Putamen (tissue), 1 donor: ENCODE results near the gene CALML5.

Experiments
- DNase-seq: peaks from one replicate; pipeline ENCODE4 v3.0.0-alpha.2; 2016; ENCODE audit warnings: low spot score

CALML5 gene, protein sequence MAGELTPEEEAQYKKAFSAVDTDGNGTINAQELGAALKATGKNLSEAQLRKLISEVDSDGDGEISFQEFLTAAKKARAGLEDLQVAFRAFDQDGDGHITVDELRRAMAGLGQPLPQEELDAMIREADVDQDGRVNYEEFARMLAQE

DNA sequence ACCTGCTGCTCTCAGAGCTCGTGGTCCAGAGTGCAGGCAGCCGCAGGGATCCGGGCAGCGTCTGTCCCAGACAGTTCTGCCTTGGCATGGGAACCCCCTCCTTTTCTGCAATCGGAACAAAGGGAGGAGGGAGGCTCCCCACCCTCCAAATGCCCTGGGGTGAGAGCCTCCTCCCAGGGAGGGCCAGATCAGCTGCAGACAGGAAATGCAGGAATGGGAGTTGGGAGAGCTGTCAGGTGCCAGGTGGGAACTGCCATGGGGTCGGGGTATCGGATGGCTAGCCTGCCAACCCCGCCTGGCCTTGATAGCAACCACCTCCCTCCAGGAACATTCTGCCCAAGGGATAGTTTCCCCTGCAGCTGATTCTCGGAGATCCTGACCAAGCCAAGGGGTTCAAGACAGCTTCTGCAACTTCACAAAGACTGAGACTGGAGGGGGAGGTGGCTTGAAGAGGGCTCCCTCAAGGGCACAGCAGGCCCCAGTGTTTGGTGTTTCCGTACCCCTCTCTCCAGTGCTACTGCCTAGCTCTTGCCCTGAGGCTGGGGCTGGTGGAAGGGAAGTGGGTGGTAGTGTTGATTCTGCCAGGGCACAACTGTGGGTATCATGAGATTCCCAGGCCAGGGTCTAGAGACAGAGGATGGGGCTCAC, at the start of gene CALML5:
Gene CALML5 (minus strand): TSS at position 78 of the 648 bp plus-strand sequence. CDS start 132 bp downstream, outside the sequence.
- DNase-seq: no peak

DNA sequence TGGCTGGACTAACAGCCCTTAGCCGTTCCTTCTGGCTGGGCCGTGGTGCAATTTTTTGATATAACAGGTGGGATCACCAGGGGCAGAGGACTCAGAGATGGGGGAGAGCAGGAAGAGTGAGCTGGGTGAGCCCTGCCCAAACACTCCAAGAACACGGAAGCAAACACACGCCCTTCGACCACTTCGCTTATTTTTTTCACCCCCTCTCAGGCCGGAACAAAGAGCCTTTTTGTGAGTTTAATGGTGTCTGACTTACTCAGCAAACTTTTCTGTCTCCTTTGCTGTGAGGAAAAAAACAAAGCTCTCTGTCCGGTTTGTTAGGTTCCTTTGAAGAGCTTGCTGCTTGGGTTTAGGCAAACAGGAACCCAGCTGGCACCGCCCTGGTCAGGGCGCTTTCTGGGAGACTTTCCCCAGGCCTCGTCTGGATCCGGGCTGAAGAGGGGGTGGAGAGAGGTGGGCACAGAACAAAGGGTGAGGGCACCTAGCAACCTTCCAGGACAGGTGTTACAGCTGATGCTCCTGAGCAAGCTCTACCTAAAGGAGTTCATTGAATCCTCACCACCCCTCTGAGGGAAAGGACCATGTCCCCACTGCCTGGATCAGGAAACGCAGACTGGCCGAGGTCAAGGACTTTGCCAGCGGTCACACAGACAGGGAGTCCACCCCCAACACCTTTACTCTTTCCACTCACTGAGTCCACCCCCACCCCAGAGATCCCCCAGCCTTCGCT, 48.7 kb upstream of the CALML5 start:
- no peak for DNase-seq

DNA sequence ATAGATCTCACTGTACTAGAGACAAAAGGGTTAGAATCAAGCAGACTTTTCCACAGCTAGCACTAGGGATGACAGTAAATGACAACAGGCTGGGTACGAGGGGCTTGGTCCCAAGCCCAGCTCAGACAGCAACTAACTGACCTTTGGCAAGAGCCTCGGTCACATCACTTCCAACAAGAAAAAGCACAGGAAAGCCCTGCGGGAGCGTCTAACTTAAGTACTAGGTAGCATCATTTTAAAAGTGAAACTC, 48.2 kb upstream of the CALML5 start:
- no peak for DNase-seq

DNA sequence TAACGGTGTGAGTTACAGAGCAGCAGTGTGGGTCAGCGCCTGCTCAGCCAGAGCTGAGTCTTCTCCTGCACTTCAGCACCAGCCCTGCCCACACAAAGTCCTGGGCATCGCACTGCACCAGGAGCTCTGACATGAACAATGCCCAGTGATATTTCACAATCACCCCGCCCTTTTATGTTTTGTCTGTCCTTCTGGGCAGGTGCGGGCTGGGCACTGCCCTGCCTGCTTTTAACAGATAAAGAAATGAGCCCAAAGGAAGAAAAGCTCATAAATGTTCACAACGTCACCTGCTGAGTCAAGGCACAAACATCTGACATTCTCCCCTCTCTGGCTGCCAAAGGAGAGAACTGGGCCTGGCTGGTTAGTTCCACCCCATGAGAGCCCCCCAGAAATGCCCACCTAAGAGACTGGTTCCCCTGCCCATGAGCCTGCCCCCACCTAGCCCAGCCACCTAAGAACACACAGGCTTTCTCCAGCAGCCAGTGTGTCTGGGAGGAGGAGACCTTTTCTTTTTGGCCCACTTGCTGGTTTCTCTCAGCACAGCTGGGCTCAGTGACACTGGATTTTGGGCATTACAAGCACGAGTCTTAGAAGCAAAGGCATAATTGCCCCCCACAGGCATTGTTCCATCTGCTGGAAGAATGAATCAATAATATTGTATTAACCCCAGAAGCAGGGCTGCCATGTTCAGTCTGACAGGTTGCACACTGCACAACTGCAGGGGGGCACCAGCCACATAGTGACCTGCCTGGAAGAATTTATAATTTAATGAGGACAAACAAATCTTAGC, 47.7 kb upstream of the CALML5 start:
- DNase-seq: no peak

DNA sequence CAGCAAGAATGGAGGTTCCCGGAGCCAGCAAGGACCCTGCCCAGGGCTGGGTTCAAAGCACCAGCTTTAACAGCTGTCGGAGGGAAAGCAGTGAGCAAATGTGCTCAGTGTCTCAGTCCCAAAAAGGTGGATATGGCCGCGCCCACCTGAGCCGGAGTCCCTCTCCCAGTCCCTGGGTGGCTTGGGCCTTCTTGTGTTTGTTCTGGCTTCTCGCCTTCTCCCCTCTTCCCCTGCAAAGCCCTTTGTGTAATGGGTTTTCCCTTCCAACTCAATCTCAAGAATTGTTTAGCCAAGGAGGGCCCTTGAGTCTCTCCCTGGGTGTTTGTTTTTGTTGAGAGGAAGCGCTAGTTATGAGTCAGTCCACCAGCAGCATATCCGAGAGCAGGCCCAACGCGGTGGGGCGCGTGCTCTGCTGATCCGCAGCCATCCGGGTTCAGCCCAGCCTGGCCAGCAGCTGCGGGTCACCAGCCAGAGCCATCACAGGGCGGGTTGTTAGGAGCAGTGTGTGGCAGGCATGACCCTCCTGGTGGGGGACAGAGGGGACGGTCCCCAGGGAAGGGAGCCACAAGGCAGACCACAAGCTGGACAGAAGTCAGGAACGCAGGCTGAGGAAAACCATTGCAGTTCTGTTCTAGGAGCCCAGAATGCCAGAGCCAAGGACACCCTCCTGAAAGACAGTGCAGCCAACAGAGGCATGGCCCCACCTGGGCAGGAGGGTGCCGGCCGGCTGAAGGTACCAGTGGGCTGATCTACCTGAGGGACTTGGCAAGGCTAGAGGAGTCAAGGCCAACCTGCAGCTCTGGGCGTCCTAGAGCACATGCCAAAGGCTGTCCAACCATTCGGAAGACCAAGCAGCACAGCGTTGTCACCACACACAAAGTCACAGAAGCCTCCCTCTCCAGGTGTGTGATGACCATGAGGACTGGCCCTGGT, 46.7 kb upstream of the CALML5 start:
- DNase-seq: peak; percentile 11

DNA sequence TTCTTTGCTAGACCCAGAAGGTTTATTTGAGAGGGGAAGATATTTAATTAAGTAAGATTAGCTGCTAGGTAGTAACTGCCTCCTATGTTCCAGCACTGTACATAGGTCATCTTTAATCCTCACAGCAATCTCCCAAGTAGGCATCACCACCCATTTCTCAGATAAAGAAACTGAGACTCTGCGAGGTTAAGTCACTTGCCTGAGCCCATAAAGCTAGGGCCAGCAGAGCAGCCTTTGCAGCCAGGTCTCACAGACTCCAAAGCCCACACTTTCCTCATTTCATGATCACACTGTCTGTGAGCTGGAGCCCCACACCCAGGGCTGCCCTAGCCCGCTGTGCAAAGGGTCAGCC, 46.0 kb upstream of the CALML5 start:
- DNase-seq: no peak

DNA sequence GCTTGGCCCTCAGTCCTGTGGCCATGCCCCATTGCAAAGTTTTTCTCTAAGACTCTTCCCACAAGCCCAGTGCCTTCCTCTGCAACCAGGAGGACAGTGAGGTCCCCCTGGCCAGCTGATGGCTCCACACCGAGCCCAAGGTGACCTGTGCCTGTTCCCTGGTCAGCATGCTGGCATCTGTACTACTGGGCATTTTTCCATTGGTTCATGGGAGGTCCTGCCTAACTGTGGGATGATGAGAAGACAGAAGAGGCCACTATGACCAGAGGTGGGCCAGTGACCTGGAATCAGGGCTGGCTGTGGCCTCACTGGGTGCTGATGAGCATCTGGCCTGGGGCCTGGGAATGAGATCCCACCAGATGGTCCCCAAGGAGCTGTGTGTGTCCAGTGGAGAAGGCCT, 45.6 kb upstream of the CALML5 start:
- DNase-seq: no peak

DNA sequence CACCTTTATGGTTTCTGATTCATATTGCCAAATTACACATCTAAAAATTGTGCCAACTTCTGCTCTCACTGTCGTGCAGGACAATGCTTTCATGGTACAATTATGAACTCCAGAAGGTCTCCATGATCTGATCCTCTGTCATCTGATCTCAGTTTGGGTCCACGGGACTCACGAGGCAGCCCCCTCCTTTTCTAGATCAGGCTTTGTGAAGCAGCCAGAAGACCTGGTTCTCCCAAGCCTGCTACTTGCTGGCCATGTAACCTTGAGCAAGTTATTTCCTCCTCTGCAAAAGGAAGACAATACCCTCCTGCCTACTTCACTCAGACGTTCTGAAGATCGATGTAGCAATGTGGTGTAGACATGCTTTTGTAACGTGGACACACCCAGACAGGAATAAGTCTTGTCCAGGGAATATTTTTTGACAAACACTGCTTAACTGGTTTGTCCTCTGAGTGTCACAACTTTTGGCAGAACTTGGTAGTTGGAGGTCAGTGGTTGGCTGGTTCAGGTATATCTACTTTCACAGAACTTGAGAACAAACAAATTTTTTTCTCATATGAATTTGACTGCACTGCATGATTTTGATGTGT, 44.9 kb upstream of the CALML5 start:
- no peak for DNase-seq

DNA sequence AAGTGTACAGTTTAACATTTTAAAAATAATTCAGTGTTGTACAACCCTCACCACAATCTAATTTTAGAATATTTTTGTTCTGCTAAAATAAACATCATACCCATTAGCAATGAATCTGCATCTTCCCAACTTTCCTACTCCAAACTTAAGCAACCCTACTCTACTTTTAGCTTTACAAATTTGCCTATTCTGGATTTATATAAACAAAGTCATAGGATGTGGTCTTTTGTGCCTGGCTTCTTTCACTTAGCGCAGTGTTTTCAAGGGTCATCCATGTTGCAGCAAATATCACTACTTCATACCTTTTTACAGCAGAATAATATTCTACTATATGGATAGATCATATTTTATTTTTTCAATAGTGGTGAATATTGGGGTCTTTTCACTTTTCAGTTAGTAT, 44.3 kb upstream of the CALML5 start:
- no peak for DNase-seq

DNA sequence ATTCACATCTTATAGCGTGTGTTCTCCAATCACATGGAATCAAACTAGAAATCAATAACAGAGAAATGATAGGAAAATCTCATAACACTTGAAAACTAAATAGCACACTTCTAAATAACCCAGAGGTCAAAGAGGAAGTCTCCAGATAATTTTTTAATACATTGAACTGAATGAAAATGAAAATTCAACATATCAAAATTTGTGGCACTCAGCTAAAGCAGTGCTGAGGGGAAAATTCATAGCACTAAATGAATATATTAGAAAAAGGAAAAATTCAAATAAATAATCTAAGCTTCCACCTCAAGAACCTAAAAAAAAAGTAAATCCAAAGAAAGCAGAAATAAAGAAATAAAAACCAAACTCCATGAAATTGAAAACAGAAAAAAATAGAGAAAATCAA, 42.7 kb upstream of the CALML5 start:
- DNase-seq: no peak

DNA sequence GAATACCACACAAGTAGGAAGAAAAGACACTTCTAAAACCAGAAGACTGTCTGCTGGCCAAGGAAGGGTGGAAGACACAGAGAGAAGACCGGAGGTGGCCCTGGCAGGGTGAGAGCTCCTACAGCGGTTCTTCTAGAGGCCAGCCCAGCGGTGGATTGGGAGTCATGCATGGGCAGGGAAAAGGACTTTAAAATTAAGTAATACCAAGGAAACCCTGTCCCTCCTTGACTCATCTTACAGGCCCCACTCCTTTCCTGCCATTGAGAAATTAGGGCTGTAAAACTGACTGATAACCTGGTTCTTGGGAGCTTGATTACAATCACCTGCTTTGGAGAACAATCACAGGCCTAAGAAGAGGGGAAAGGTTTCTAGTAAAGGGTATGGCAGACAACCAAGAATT, 41.5 kb upstream of the CALML5 start:
- DNase-seq: no peak

DNA sequence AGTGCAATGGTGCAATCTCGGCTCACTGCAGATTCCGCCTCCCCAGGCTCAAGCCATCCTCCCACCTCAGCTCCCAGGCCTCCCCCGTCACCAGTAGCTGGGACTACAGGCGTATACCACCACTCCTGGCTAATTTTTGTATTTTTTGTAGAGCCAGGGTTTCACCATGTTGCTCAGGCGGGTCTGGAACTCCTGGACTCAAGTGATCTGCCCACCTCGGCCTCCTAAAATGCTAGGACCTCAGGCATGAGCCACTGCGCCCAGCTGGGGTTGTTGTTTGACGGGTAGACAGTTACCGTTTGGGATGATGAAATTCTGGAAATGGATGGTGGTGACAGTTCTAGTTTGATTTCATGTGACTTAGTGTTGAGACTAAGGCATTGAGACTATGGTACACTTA, 40.7 kb upstream of the CALML5 start:
- no peak for DNase-seq

DNA sequence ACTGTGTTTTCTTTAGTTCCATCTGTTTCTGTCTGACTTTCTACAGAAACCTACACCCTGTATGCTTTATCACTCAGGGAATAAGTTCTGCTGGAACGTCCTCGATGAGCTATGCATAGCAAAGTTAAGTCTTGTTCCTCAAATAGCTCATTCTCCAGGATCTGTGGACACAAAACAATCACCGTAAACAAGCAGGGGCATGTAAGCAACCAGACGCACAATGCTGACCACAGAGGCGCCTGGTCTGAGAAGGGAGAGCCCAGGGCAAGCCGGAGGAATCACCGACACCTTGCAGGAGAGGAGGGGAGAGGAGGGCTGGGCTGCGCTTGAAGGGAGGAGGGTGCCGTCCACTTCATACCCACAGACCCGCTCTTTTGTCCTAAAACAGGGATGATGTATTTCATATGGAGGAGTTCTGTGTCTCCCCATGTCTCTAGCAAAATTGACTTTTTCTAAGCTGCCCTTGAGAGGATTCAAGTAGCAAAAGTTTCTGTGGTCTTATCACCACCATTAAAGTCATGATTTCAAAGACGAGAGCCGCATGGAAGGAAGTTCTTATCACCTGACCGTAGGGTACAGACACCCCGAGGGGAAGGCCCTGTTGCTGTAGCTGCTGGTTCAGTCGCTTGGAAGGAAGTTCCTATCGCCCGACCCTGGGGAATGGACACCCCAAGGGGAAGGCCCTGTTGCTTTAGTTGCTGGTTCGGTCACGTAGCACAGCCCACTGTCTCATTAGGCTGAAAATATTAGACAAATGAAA, 39.7 kb upstream of the CALML5 start:
- DNase-seq: no peak

DNA sequence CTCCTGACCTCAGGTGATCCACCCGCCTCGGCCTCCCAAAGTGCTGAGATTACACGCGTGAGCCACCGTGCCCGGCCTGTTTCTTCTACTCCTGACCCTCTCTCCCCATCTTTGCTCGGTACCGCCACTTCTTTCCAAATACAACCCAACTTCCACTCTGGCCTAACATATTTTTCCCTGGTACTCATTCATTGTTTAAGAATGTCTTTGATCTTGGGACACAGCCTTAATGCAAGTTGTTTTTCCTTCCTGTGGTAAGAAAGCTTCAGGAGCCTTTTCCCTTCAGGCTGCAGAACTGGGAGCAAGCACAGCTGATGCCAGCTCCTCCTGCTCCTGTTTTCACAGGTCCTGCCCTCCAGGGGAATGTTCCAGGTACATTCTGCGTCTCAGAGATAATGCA, 39.1 kb upstream of the CALML5 start:
- no peak for DNase-seq

DNA sequence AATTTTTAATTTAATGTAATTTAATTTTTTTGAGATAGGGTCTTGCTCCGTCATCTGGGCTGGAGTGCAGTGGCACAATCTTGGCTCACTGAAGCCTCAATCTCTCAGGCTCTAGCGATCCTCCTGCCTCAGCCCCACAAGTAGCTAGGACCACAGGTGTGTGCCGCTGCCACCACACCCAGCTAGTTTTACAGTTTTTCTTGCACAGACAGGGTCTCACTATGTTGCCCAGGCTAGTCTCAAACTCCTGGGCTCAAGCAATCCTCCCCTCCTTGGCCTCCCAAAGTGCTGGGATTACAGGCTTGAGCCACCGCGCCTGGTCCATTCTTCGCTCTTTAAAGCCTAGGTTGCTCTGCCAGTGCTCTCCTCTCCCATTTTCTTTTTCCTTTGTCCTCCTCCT, 38.3 kb upstream of the CALML5 start:
- DNase-seq: no peak

DNA sequence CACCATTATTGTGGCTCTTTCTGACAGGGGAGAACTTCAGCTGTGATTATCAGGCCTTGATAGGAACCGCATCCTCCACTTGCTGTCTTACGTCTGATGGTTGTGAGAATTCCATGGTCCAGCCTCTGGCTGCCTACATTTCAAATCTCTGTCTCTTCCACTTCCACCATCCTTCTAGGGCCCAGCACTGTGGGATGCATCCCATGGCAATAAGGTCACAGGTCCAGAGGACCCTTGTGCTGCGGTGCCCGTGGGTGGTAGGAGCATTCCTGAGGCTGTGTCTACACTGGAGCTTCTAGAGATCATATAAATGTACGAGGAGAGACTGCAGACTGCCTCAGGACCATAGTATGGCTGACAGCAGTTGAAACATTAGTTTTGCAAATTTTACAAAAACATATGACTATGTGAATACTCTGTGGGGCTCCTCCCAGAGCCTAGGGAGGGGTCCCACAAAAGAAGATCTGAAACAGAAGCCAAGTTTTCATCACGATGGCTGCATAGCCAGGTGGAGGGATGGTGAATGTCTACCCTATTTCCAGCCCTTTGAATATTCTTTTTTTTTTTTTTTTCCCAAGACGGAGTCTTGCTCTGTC, 37.2 kb upstream of the CALML5 start:
- DNase-seq: no peak

DNA sequence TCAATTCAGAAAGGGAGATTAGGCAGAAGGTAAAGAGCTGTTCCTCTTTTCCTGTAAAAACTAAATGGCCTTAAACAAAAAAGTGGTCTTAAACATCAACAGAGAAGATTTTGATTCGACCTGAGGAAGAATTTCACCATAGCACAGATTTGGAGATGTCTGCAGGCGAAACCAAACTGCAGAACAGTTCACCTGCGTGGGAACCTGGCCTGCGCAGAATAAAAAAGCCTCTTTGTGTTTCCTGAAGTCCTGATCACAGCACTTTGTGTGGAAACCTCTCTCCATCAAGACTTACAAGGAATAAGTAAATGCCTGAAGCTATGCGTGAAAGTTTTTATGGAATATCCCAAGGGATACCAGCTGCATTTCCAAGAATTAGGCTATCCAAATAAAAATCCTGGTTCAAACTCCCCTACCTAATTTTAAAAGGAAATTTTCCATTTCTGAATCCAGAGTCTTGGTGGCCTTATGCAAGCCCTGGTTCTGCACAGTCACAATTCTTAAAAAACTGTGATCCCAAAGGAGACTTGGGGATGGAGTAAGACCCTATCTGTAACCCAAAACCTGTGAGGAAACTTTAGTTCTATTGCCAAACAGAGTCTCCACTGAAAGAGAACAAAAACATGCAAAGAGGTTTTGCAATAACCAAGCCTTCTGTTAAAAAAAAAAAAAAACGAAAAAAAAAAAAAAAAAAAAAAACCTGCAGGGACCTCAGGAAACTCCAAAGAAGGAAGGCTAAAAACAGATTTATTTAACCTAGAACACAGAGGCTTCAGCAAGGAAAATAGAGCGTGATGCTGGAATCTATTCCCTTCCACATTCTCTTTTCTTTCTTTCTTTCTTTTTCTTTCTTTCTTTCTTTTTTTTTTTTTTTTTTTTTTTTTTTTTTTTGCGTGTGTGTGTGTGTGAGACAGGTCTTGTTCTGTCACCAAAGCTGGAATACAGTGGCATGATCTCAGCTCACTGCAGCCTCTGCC, 35.8 kb upstream of the CALML5 start:
- DNase-seq: no peak

DNA sequence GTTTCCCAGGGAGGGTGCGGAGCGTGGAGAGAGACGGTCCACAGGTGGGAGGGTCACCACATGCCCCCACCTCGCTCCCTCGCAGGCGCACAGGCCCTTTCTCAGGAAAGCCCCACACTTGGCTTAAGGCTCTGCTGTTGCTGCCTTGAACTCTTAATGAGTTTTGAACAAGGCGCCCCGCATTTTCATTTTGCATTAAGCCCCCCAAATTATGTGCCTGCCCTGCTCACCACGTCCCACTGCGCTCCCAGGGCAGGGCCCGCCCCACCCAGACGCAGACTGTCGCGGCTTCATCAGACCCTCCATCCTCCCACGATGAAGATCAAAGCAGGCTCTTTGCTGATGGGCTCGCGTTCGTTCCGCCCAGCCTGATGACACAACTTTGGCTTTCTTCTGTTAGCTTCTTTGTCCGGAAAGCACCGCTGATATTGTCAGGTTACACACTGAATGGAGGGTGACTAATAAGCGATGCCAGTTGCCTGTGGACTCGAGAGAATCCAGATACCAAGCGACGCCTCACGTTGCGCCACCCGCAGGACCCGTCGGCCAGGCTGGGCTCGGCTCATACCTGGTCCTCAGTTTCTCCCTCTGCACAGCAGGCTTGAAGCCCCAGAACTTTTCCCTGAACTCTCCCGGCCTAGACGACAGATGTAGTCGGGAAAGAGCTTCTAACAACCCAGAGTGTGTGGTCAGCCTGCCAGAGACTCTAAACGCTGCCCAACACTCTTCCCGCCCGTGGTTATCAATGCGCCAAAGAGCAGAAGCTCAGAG, 34.9 kb upstream of the CALML5 start:
- no peak for DNase-seq
